Glutamatergic neuron (in vitro differentiated cells): ENCODE results near the gene FOXF1. TPM values are rescaled to one million over a fixed set of nuclear protein-coding genes. Genes with fewer than 3 reads are reported as not detected.

Source experiments
- DNase-seq: peaks from one replicate; pipeline ENCODE4 v3.0.0; 2022
- H3K27ac Mint-ChIP-seq: one replicate; pipeline ENCODE4 v1.8.0; 2020; ENCODE audit warnings: mild to moderate bottlenecking, mixed read lengths, inconsistent platforms; ENCODE audit not compliant: unreplicated experiment
- H3K27me3 Mint-ChIP-seq: one replicate; pipeline ENCODE4 v1.8.0; 2020; ENCODE audit warnings: mild to moderate bottlenecking, moderate library complexity, mixed read lengths, inconsistent platforms; ENCODE audit not compliant: unreplicated experiment
- H3K36me3 Mint-ChIP-seq: one replicate; pipeline ENCODE4 v1.8.0; 2020; ENCODE audit warnings: mild to moderate bottlenecking, mixed read lengths, inconsistent platforms; ENCODE audit not compliant: unreplicated experiment
- H3K4me1 Mint-ChIP-seq: one replicate; pipeline ENCODE4 v1.8.0; 2020; ENCODE audit warnings: mild to moderate bottlenecking, low read depth, mixed read lengths, inconsistent platforms; ENCODE audit not compliant: unreplicated experiment
- H3K4me3 Mint-ChIP-seq: one replicate; pipeline ENCODE4 v1.8.0; 2020; ENCODE audit warnings: mild to moderate bottlenecking, mixed read lengths, inconsistent platforms; ENCODE audit not compliant: unreplicated experiment
- H3K9me3 Mint-ChIP-seq: one replicate; pipeline ENCODE4 v1.8.0; 2020; ENCODE audit warnings: mild to moderate bottlenecking, moderate library complexity, mixed read lengths, inconsistent platforms; ENCODE audit not compliant: unreplicated experiment
- CTCF ChIP-seq: fragments of 200-600 bp; sonication (generic); IDR thresholded peaks from one replicate; pipeline ENCODE4 v1.5.0; 2021; ENCODE audit not compliant: partially characterized antibody, unreplicated experiment
- total RNA-seq: library from RNA; stranded (reverse); fragmentation: NEBNext Ultra II Directional; extraction: Animal tissue kit (Norgen Biotek cat#: 25700); gene quantifications from one replicate; pipeline ENCODE4 v1.2.1, GENCODE V29; 2021; ENCODE audit not compliant: unreplicated experiment

The FOXF1 gene
- total RNA-seq, 1 donor from 2014 or later, result not detected

- H3K4me3 Mint-ChIP-seq, result no peak overlapping the region
- peaks cover 30% of the 10 kb centered on the region for H3K27me3 Mint-ChIP-seq
- no peak for DNase-seq
- no peaks in the 10 kb centered on the region for H3K4me1 Mint-ChIP-seq
- no peak for TF ChIP-seq CTCF
- H3K9me3 Mint-ChIP-seq, result peaks cover 6% of the 10 kb centered on the region
- H3K36me3 Mint-ChIP-seq, result peaks cover 8% of the 10 kb centered on the region
- H3K27ac Mint-ChIP-seq, result no peak overlapping the region
These were observed 17.9 kb upstream of the FOXF1 start for GRCh38 chr16:86492267-86492960.

GRCh38 chr16:86492961-86493629 lies 17.2 kb upstream of the FOXF1 start:
- Mint-ChIP-seq H3K4me1 (no peaks in the 10 kb centered on the region), H3K27ac (no peak overlapping the region), H3K36me3 (peaks cover 8% of the 10 kb centered on the region), H3K27me3 (peaks cover 30% of the 10 kb centered on the region), H3K4me3 (no peak overlapping the region), H3K9me3 (peaks cover 7% of the 10 kb centered on the region)
- TF ChIP-seq CTCF, result no peak
- no peak for DNase-seq

- no peak for TF ChIP-seq CTCF
- Mint-ChIP-seq H3K4me3 (peak overlapping the region; percentile 50), H3K27me3 (peaks cover 35% of the 10 kb centered on the region), H3K9me3 (peaks cover 8% of the 10 kb centered on the region), H3K36me3 (peaks cover 8% of the 10 kb centered on the region), H3K4me1 (peaks cover 2% of the 10 kb centered on the region), H3K27ac (no peak overlapping the region)
- peak; percentile 34 for DNase-seq
These were observed 16.2 kb upstream of the FOXF1 start for GRCh38 chr16:86494039-86494564.

GRCh38 chr16:86494565-86495356 lies 15.6 kb upstream of the FOXF1 start:
- TF ChIP-seq CTCF, result no peak
- peak; percentile 30 for DNase-seq
- peaks cover 12% of the 10 kb centered on the region for H3K9me3 Mint-ChIP-seq

GRCh38 chr16:86495357-86495701 lies 15.0 kb upstream of the FOXF1 start:
- no peak overlapping the region for H3K27ac Mint-ChIP-seq
- no peak for DNase-seq
- H3K36me3 Mint-ChIP-seq, result peaks cover 4% of the 10 kb centered on the region
- H3K9me3 Mint-ChIP-seq, result peaks cover 13% of the 10 kb centered on the region
- TF ChIP-seq CTCF, result no peak
- no peak overlapping the region for H3K4me3 Mint-ChIP-seq
- H3K4me1 Mint-ChIP-seq, result peaks cover 7% of the 10 kb centered on the region
- H3K27me3 Mint-ChIP-seq, result peaks cover 34% of the 10 kb centered on the region

More at GRCh38 chr16:86494565-86495356, 15.6 kb upstream of the FOXF1 start:
- H3K27ac Mint-ChIP-seq, result no peak overlapping the region
- H3K4me3 Mint-ChIP-seq, result no peak overlapping the region
- H3K4me1 Mint-ChIP-seq, result peaks cover 6% of the 10 kb centered on the region
- peaks cover 38% of the 10 kb centered on the region for H3K27me3 Mint-ChIP-seq
- peaks cover 8% of the 10 kb centered on the region for H3K36me3 Mint-ChIP-seq
